Measurements from ENCODE around the gene TIGD1. TPM values are rescaled to one million over a fixed set of nuclear protein-coding genes. Genes with fewer than 3 reads are reported as not detected.

The TIGD1 gene
- total RNA-seq, 2 donors from 2014 or later = 3.6 to 4.2 TPM

DNA sequence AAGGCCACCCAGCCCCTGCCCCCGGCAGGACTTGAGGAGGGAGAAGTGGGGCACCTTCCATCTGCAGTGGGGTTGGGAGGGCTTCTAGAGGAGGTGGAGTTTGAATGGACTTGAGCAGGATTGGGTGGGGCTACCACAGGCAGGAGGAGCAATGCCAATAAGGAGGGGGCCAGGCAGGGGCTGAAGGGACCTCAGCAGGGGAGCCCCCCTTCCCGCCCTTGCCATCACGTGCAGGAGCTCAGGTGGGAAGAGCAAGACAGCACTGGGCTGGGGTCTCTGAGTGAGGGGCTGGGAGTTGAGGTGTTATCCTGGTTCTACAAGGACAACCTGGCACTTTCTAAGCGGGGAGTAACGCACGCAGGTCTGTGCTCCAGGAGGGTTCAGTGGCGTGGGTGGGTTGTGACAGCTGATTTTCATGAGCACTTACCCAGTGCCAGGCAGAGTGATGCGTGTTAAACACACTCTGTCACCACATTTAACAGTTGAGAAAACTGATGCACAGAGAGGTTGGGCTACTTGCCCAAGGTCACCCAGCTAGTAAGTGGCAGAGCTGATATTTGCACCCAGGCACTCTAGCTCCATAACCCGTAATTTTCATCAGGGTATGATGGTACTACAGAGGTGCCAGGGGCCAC, 19.6 kb downstream of the TIGD1 start:
- Histone ChIP-seq H3K27ac (no peak overlapping the region), H3K36me3 (replicated peaks in 1 of 2; ENCODE audit: insufficient read depth in 1 of 2, low read depth in 2 of 2) (no peaks in the 10 kb centered on the region), H3K4me1 (no peaks in the 10 kb centered on the region), H3K4me3 (no peak overlapping the region), H3K27me3 (no peaks in the 10 kb centered on the region), H3K9me3 (no peaks in the 10 kb centered on the region)
- intact Hi-C loops (cut with DNase I) = no loop called here
- 57 to 58% methylated on average over 5 to 9 of the region's 9 CpGs for WGBS, 2 donors
- ATAC-seq (no peak), DNase-seq (no peak)
- TF ChIP-seq POLR2A (IDR thresholded peaks at IDR 0.05) (no peak), CTCF (IDR thresholded peaks at IDR 0.05) (no peak)

- 77 to 80% methylated on average over 14 to 17 of the region's 17 CpGs for WGBS, 2 donors
- DNase-seq = no peak
- ATAC-seq = no peak
- H3K27me3 ChIP-seq = no peaks in the 10 kb centered on the region
- no peak overlapping the region for H3K27ac ChIP-seq
- H3K9me3 ChIP-seq = no peaks in the 10 kb centered on the region
- H3K4me3 ChIP-seq = no peak overlapping the region
- no peak for TF ChIP-seq CTCF (IDR thresholded peaks at IDR 0.05)
- no peak for TF ChIP-seq POLR2A (IDR thresholded peaks at IDR 0.05)
- intact Hi-C loops (cut with DNase I) = loop anchor here (10.0 kb wide), 1 partner anchor 625 kb away; no protein-coding TSS in a partner anchor
- peaks cover 7% of the 10 kb centered on the region for H3K4me1 ChIP-seq
- no peaks in the 10 kb centered on the region for H3K36me3 ChIP-seq (replicated peaks in 1 of 2; ENCODE audit: insufficient read depth in 1 of 2, low read depth in 2 of 2)
These were observed 20.4 kb downstream of the TIGD1 start for GRCh38 chr2:232529806-232530547.

DNA sequence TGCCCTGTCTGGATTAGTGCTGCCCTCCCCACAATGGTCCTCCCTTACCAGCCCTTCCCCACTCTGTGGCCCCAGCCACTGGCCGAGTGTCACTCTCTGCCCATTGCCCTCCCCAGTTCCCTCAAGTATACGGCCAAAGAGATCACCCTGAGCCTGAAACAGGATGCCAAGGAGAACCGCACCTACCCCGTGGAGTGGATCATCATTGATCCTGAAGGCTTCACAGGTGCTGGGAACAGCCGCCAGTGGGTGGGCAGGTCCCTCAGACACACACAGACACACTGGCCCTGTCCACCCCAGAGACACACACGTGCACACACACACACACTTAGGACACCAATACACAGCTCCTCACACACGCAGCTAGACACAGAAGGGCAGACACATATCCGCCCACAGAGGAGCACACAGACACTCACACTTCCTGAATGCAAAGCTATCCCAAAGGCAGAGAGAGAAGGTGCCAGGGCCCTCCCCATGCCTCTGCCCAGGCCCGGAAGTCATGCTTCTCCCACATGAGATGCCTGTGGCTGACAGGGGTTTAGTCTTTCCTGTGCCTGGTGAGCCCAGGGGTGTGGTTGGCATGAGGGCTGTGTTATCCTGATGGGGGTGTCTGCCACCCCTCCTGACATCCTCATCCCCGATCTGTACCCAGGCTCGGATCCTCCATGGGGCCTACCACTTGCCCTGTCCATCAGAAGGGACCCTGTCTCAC, 21.5 kb downstream of the TIGD1 start:
- Histone ChIP-seq H3K36me3 (replicated peaks in 1 of 2; ENCODE audit: insufficient read depth in 1 of 2, low read depth in 2 of 2) (no peaks in the 10 kb centered on the region), H3K9me3 (no peaks in the 10 kb centered on the region), H3K27ac (no peak overlapping the region), H3K27me3 (peaks cover 0 to 11% of the 10 kb centered on the region in 2 donors), H3K4me1 (peaks cover 14% of the 10 kb centered on the region), H3K4me3 (no peak overlapping the region)
- ATAC-seq (no peak), DNase-seq (no peak)
- TF ChIP-seq CTCF (IDR thresholded peaks at IDR 0.05) = no peak
- TF ChIP-seq POLR2A (IDR thresholded peaks at IDR 0.05) = no peak
- 56 to 59% methylated on average over 4 to 11 of the region's 11 CpGs for WGBS, 2 donors
- intact Hi-C loops (cut with DNase I) = loop anchor here (10.0 kb wide), 1 partner anchor 624 kb away; no protein-coding TSS in a partner anchor

DNA sequence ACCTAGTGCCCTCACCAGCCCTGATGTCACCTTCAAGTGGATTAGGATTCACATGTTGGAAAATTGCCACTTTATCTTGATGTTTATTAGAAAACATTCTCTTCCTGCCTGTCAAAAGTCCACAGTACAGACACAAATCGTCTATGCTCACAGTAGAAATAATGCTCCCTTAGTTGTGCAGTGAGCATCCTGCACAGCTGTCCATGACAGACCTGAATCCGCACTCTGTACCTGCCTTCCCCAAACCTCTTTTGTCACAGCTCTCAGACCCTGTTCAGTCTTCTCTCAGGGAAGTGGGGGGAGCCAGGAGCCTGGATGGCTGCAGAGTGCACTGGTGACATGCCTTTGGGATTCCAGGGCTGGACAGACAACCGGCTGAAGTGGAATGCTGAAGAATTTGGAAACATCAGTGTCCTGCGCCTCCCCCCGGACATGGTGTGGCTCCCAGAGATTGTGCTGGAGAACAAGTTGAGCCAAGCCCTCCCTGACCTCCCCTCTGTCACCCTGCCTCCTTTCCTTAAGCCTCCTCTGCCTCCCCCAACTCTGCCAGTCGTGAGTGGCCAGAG, 22.4 kb downstream of the TIGD1 start:
- ATAC-seq = no peak
- H3K4me1 ChIP-seq = peaks cover 20% of the 10 kb centered on the region
- H3K4me3 ChIP-seq = no peak overlapping the region
- 59 to 61% methylated on average over 3 to 6 of the region's 6 CpGs for WGBS, 2 donors
- DNase-seq = no peak
- intact Hi-C loops (cut with DNase I) = loop anchor here (10.0 kb wide), 1 partner anchor 623 kb away; no protein-coding TSS in a partner anchor
- H3K9me3 ChIP-seq = no peaks in the 10 kb centered on the region
- H3K27me3 ChIP-seq = peaks cover 0 to 20% of the 10 kb centered on the region in 2 donors
- TF ChIP-seq POLR2A (IDR thresholded peaks at IDR 0.05) (no peak), CTCF (IDR thresholded peaks at IDR 0.05) (no peak)
- no peaks in the 10 kb centered on the region for H3K36me3 ChIP-seq (replicated peaks in 1 of 2; ENCODE audit: insufficient read depth in 1 of 2, low read depth in 2 of 2)
- no peak overlapping the region for H3K27ac ChIP-seq

All from body of pancreas (tissue), 4 donors.